Measurements from ENCODE around the gene TRIM7. TPM values are rescaled to one million over a fixed set of nuclear protein-coding genes. Genes with fewer than 3 reads are reported as not detected.

Gene TRIM7
- total RNA-seq, 1 experiment from 2014 or later: 30.2 TPM

GRCh38 chr5:181223729-181224389, 18.9 kb upstream of the TRIM7 start:
- DNase-seq (ENCODE audit: low read depth, low spot score): no peak
- CTCF ChIA-PET: interaction anchor here (0.9 kb wide), 1 partner anchor 35 kb away, joined by 3 read pairs; no protein-coding TSS in a partner anchor
- H2AFZ ChIP-seq (ENCODE audit: low read depth, low read length, poor library complexity, severe bottlenecking): no peak overlapping the region

More at GRCh38 chr5:181223729-181224389, 18.9 kb upstream of the TRIM7 start:
- POLR2A ChIA-PET: interaction anchor here (0.8 to 2.8 kb wide), 11 partner anchors 9 to 51 kb away, joined by 3 to 22 read pairs (median 4); partner anchors contain the start of genes RACK1 and TRIM7
- Histone ChIP-seq H3K4me2 (ENCODE audit: low read length) (peak overlapping the region; percentile 100), H3K4me3 (replicated peaks in 1 of 2; ENCODE audit: low read depth in 1 of 2, low read length in 2 of 2) (peak overlapping the region; percentile 94 to 100), H4K20me1 (ENCODE audit: insufficient read depth) (no peaks in the 10 kb centered on the region), H3K9me3 (ENCODE audit: control insufficient read depth in 1 of 2, insufficient read depth in 1 of 2, low read depth in 1 of 2, low read length in 2 of 2) (no peaks in the 10 kb centered on the region), H3K9ac (ENCODE audit: low read length) (peak overlapping the region; percentile 88), H3K36me3 (ENCODE audit: control insufficient read depth in 1 of 2, insufficient read depth in 2 of 2, low read length in 2 of 2) (peaks cover 4 to 6% of the 10 kb centered on the region in 2 experiments; a peak in 2 of 4 replicates), H3K27ac (ENCODE audit: low read depth, low read length) (peak overlapping the region; percentile 92), H3K9me2 (ENCODE audit: insufficient read depth) (no peaks in the 10 kb centered on the region), H3K4me1 (ENCODE audit: control insufficient read depth in 1 of 2, insufficient read depth in 2 of 2, low read length in 2 of 2) (peaks cover 22 to 39% of the 10 kb centered on the region in 2 experiments), H3K27me3 (ENCODE audit: insufficient read depth, low read length) (no peaks in the 10 kb centered on the region), H3K79me2 (ENCODE audit: insufficient read depth, low read length) (peaks cover 34% of the 10 kb centered on the region)
- ATAC-seq: peak; percentile 10
- intact Hi-C loops (cut with micrococcal nuclease): loop anchor here (1.0 to 5.0 kb wide), 3 partner anchors 17 to 52 kb away; no protein-coding TSS in a partner anchor
- RAD21 ChIA-PET (ENCODE audit: low non-redundant PET in 1 of 2, low total read pairs in 2 of 2, uncharacterized antibody in 2 of 2, unreplicated experiment in 2 of 2): no interaction called here
- TSS peak; percentile 71 for BruUV-seq (replicated peaks)
- TF ChIP-seq POLR2A (IDR thresholded peaks at IDR 0.05; ENCODE audit: borderline replicate concordance, extremely low read depth, insufficient read depth, insufficient read length) (no peak), RAD21 (IDR thresholded peaks at IDR 0.05; ENCODE audit: low read depth) (no peak), POLR2AphosphoS5 (IDR thresholded peaks at IDR 0.05; ENCODE audit: low read depth, low read length) (peak; percentile 82), YY1 (IDR thresholded peaks at IDR 0.05; ENCODE audit: extremely low read depth, insufficient replicate concordance, low read depth, low read length) (peak; percentile 70), ATF3 (IDR thresholded peaks at IDR 0.05) (no peak), SIN3A (IDR thresholded peaks at IDR 0.05; ENCODE audit: low read depth) (no peak), TCF7L2 (IDR thresholded peaks at IDR 0.05; ENCODE audit: borderline replicate concordance, extremely low read depth, insufficient read depth, insufficient read length) (no peak), ZBTB33 (IDR thresholded peaks at IDR 0.05; ENCODE audit: extremely low read depth, insufficient replicate concordance, low read length) (peak; percentile 2)

All from HCT116 (cell line).